WTC11 (cell line): ENCODE results near the gene DAG1. TPM values are rescaled to one million over a fixed set of nuclear protein-coding genes. Genes with fewer than 3 reads are reported as not detected.

Source experiments
- ATAC-seq: fragments of 200-7000 bp; cut with Tn5 transposase; 2 replicates; pipeline ENCODE4 v1.10.0; 2021; ENCODE audit warnings: mild to moderate bottlenecking, moderate library complexity
- CTCF ChIA-PET: fragments of 300-600 bp; sonication (Branson Sonifier 250); formaldehyde crosslinking; loops from one replicate; lab custom pipeline; 2021; ENCODE audit warnings: antibody characterized with exemption; lab: Charles Lee
- POLR2A ChIA-PET: fragments of 350-600 bp; sonication (Branson Sonifier 250); formaldehyde crosslinking; loops from one replicate; lab custom pipeline; 2021; ENCODE audit warnings: antibody characterized with exemption; lab: Charles Lee
- DNase-seq: peaks from one replicate; pipeline ENCODE4 v3.0.0; 2021; ENCODE audit warnings: low spot score
- H3K27ac Mint-ChIP-seq: 2 replicates; pipeline ENCODE4 v1.8.0; 2021; ENCODE audit warnings: mixed read lengths
- H3K27me3 Mint-ChIP-seq: 2 replicates; pipeline ENCODE4 v1.8.0; 2021; ENCODE audit warnings: low read depth, mild to moderate bottlenecking, moderate library complexity, mixed read lengths
- H3K36me3 Mint-ChIP-seq: 2 replicates; pipeline ENCODE4 v1.8.0; 2021; ENCODE audit warnings: mixed read lengths
- H3K4me1 Mint-ChIP-seq: 2 replicates; pipeline ENCODE4 v1.8.0; 2022; ENCODE audit warnings: mixed read lengths
- H3K4me3 Mint-ChIP-seq: 2 replicates; pipeline ENCODE4 v1.8.0; 2021; ENCODE audit warnings: mild to moderate bottlenecking, moderate library complexity, mixed read lengths
- H3K9me3 Mint-ChIP-seq: 2 replicates; pipeline ENCODE4 v1.8.0; 2021; ENCODE audit warnings: mixed read lengths
- AFF4 ChIP-seq: sonication (generic); formaldehyde crosslinking; IDR thresholded peaks from 2 replicates; pipeline ENCODE4 v1.8.1; 2023; ENCODE audit warnings: mild to moderate bottlenecking, missing genetic modification reagents, borderline replicate concordance
- ATF1 ChIP-seq: sonication (generic); formaldehyde crosslinking; IDR thresholded peaks from 2 replicates; pipeline ENCODE4 v1.8.1; 2023; ENCODE audit warnings: mild to moderate bottlenecking, moderate library complexity, missing genetic modification reagents
- E2F1 ChIP-seq: sonication (generic); formaldehyde crosslinking; IDR thresholded peaks from 2 replicates; pipeline ENCODE4 v1.8.0; 2022; ENCODE audit warnings: mild to moderate bottlenecking, missing genetic modification reagents
- EMX1 ChIP-seq: fragments of 250-450 bp; sonication (Bioruptor Pico); IDR thresholded peaks from 2 replicates; pipeline ENCODE4 v1.8.0; 2021; ENCODE audit warnings: mild to moderate bottlenecking
- ETV6 ChIP-seq: sonication (generic); formaldehyde crosslinking; IDR thresholded peaks from 2 replicates; pipeline ENCODE4 v1.8.1; 2022; ENCODE audit warnings: mild to moderate bottlenecking, missing genetic modification reagents
- FOXK1 ChIP-seq: sonication (generic); formaldehyde crosslinking; IDR thresholded peaks from 2 replicates; pipeline ENCODE4 v1.8.0; 2022; ENCODE audit warnings: mild to moderate bottlenecking, moderate library complexity, missing genetic modification reagents
- FOXP4 ChIP-seq: sonication (generic); formaldehyde crosslinking; IDR thresholded peaks from 2 replicates; pipeline ENCODE4 v1.8.0; 2022; ENCODE audit warnings: mild to moderate bottlenecking, missing genetic modification reagents
- HMGXB4 ChIP-seq: sonication (generic); formaldehyde crosslinking; IDR thresholded peaks from 2 replicates; pipeline ENCODE4 v1.8.1; 2023; ENCODE audit warnings: mild to moderate bottlenecking, moderate library complexity, missing genetic modification reagents
- MYBL2 ChIP-seq: sonication (generic); formaldehyde crosslinking; IDR thresholded peaks from 2 replicates; pipeline ENCODE4 v1.8.1; 2023; ENCODE audit warnings: mild to moderate bottlenecking, moderate library complexity, missing genetic modification reagents
- STAT6 ChIP-seq: sonication (generic); formaldehyde crosslinking; conservative IDR thresholded peaks from 2 replicates; pipeline ENCODE4 v1.8.1; 2023; ENCODE audit warnings: mild to moderate bottlenecking, low read depth, missing genetic modification reagents, moderate library complexity
- TEAD1 ChIP-seq: sonication (generic); formaldehyde crosslinking; IDR thresholded peaks from 2 replicates; pipeline ENCODE4 v1.8.0; 2022; ENCODE audit warnings: mild to moderate bottlenecking, missing genetic modification reagents
- ZNF121 ChIP-seq: sonication (generic); formaldehyde crosslinking; IDR thresholded peaks from 2 replicates; pipeline ENCODE4 v1.8.0; 2023; ENCODE audit warnings: missing genetic modification reagents
- ZNF232 ChIP-seq: sonication (generic); formaldehyde crosslinking; IDR thresholded peaks from 2 replicates; pipeline ENCODE4 v1.8.0; 2022; ENCODE audit warnings: mild to moderate bottlenecking, missing genetic modification reagents
- total RNA-seq: library from RNA; stranded (reverse); gene quantifications from 3 replicates; pipeline ENCODE4 v1.2.3, GENCODE V29; 2021

DAG1 gene
- total RNA-seq, 1 experiment from 2014 or later = 115 TPM

- no peak for TF ChIP-seq AFF4
- TF ChIP-seq, all 79 proteins: peak for 0
Measured at GRCh38 chr3:49536875-49537533, 66.9 kb downstream of the DAG1 start (continued).

GRCh38 chr3:49539659-49540560, 69.8 kb downstream of the DAG1 start:
- ATAC-seq = peak; percentile 86
- DNase-seq = peak; percentile 97
- peaks cover 23% of the 10 kb centered on the region for H3K27me3 Mint-ChIP-seq
- no peaks in the 10 kb centered on the region for H3K36me3 Mint-ChIP-seq
- H3K4me1 Mint-ChIP-seq = peaks cover 19% of the 10 kb centered on the region
- H3K9me3 Mint-ChIP-seq = 0 out of 2 replicates have a peak, but pooled peaks cover 4% of the 10 kb centered on the region
- peak overlapping the region; percentile 72 for H3K4me3 Mint-ChIP-seq
- H3K27ac Mint-ChIP-seq = 0 out of 2 replicates have a peak overlapping the region, but pooled peaks have one; percentile 41
- ChIA-PET POLR2A (interaction anchor here (0.5 to 2.7 kb wide), 12 partner anchors 14 to 518 kb away, joined by 3 to 27 read pairs (median 4); partner anchors contain the start of genes AMIGO3, BSN, DAG1 and NDUFAF3), CTCF (interaction anchor here (0.5 to 3.4 kb wide), 90 partner anchors 8 to 822 kb away, joined by 3 to 304 read pairs (median 5); partner anchors contain the start of genes AMIGO3, BSN, C3orf62 and DAG1)
- 0 out of 2 replicates have a peak, but pooled peaks have one; percentile 44 for TF ChIP-seq FOXK1
- peak; percentile 88 for TF ChIP-seq ETV6 (CRISPR knock-in tag)
- TF ChIP-seq ZNF232 = peak; percentile 68; the same call in 1 of the 2 replicates
- TF ChIP-seq ZNF121 (CRISPR knock-in tag) = no peak
- TF ChIP-seq E2F1 (CRISPR knock-in tag) = peak; percentile 51; the same call in 1 of the 2 replicates
- no peak for TF ChIP-seq EMX1 (CRISPR knock-in tag)
- TF ChIP-seq AFF4 = 0 out of 2 replicates have a peak, but pooled peaks have one; percentile 48
- no peak for TF ChIP-seq MYBL2 (CRISPR knock-in tag)
- 0 out of 2 replicates have a peak, but pooled peaks have one; percentile 39 for TF ChIP-seq FOXP4 (CRISPR knock-in tag)
- 0 out of 2 replicates have a peak, but pooled peaks have one; percentile 32 for TF ChIP-seq TEAD1 (CRISPR knock-in tag)
- TF ChIP-seq HMGXB4 (CRISPR knock-in tag) = peak; percentile 50; the same call in 1 of the 2 replicates
- TF ChIP-seq ATF1 (CRISPR knock-in tag) = no peak
- TF ChIP-seq STAT6 (CRISPR knock-in tag) = 0 out of 2 replicates have a peak, but pooled peaks have one; percentile 37
